ENCODE data around the gene C14orf132. TPM values are rescaled to one million over a fixed set of nuclear protein-coding genes. Genes with fewer than 3 reads are reported as not detected.

Gene C14orf132
- polyA plus RNA-seq, 3 donors = not detected

DNA sequence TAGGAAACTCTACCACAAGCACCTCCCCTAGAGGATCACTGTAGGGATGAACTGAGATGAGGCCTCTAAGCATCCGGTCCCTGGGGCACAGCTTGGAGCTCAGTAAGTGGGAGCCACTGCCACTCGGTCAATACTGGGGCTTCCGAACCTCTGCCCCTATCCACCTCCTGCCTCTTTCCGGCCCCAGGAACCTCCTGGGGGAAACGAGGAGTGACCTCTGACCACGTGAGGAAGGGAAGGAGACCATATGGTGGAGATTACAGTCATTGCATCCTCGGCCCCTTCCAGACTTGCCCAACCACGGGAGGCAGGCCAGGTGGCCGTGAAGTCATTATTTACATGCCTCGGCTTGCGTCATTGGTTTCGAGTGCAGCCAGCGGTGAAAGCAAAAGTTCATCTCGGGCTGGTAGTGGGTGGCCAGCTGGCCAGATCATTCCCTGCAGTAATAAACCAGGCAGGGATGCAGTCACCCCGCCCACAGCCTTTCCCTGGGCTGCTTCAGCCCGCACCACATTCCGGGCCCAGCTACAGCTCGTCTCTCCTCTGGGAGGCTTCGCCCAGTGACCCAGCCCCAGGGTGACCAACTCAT is 65.4 kb downstream of the C14orf132 start:
- H3K4me1 ChIP-seq (ENCODE audit: control insufficient read depth in 1 of 2, insufficient read depth in 2 of 2, low read length in 2 of 2) = no peaks in the 10 kb centered on the region
- no peak overlapping the region for H2AFZ ChIP-seq (ENCODE audit: insufficient read depth, low read depth, low read length, poor library complexity, severe bottlenecking)
- TF ChIP-seq CTCF (IDR thresholded peaks at IDR 0.05) = no peak
- no peak overlapping the region for H3K27ac ChIP-seq (ENCODE audit: low read depth in 1 of 2, low read length in 2 of 2)
- Mint-ChIP-seq H3K4me1 (no peaks in the 10 kb centered on the region), H3K27me3 (ENCODE audit: low read depth in 3 of 3) (peaks cover 0 to 5% (median 0%) of the 10 kb centered on the region in 3 donors), H3K36me3 (no peaks in the 10 kb centered on the region), H3K4me3 (no peak overlapping the region), H3K9me3 (peaks cover 0 to 2% (median 0%) of the 10 kb centered on the region in 7 donors), H3K27ac (no peak overlapping the region)
- intact Hi-C loops (cut with micrococcal nuclease) = loop anchor here in 1 of 2 donors (10.0 kb wide), 1 partner anchor 170 kb away; no protein-coding TSS in a partner anchor
- no peak for DNase-seq
- no peak overlapping the region for H3K4me3 ChIP-seq (replicated peaks in 1 of 3; ENCODE audit: low read depth in 2 of 3, low read length in 3 of 3)
- H3K36me3 ChIP-seq (replicated peaks in 1 of 2; ENCODE audit: control insufficient read depth in 1 of 2, insufficient read depth in 2 of 2, low read length in 2 of 2) = no peaks in the 10 kb centered on the region
- no peak overlapping the region for H3K9ac ChIP-seq (ENCODE audit: insufficient read depth, low read length, poor library complexity, severe bottlenecking)
- H3K9me3 ChIP-seq (replicated peaks in 1 of 2; ENCODE audit: control insufficient read depth in 1 of 2, insufficient read depth in 1 of 2, low read length in 2 of 2) = no peaks in the 10 kb centered on the region
- H3K4me2 ChIP-seq (replicated peaks; ENCODE audit: extremely low read depth, low read length, poor library complexity, severe bottlenecking) = no peak overlapping the region
- no peaks in the 10 kb centered on the region for H3K79me2 ChIP-seq (ENCODE audit: insufficient read depth, low read length)
- WGBS (ENCODE audit: insufficient coverage) = 72% methylated on average over 14 of the region's 19 CpGs
- H4K20me1 ChIP-seq (ENCODE audit: insufficient read depth, low read length) = no peaks in the 10 kb centered on the region
- no peaks in the 10 kb centered on the region for H3K27me3 ChIP-seq (ENCODE audit: control insufficient read depth in 2 of 2, insufficient read depth in 2 of 2, low read length in 2 of 2)

DNA sequence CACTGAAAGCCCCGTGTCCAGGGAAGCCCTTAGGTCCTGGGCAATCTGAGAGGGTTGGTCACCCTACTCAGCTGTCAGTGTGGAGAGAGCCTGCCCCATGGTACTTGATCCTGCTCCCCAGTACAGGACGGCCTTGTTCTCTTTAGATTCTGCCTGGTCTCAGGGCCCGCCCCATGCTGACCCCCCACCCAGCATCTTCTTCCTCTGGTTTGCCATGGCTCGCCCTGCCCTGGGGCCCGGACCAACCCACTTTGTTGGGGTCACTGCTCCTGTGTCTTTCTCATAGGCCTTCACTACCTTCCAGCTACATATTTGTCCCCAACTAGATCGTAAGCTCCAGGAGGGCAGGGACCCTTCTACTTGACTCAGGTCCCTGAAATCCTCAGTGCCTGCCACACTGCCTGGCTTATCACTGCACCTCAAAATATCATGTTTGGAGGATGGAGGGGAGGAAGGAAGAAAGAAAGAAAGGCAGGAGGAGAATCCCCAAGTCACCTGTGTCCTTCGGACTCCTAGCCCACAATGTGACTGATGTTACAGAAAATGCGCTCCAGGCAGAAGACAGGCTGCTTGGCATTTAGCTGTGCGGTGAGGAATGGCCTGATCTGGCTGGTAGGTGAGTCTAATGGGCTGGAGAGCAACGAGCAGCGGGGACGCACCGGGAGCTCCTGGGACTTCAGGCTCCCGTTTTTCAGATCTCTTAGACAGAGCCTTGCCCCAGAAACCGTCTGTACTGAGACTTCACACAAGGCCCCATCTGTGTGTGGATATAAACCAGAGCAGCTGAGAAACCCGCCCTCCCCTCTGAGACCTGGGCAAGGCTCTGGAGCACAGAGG is 66.1 kb downstream of the C14orf132 start:
- H3K36me3 ChIP-seq (replicated peaks in 1 of 2; ENCODE audit: control insufficient read depth in 1 of 2, insufficient read depth in 2 of 2, low read length in 2 of 2) = no peaks in the 10 kb centered on the region
- no peak overlapping the region for H3K9ac ChIP-seq (ENCODE audit: insufficient read depth, low read length, poor library complexity, severe bottlenecking)
- Mint-ChIP-seq H3K27ac (no peak overlapping the region), H3K9me3 (peaks cover 0 to 2% (median 0%) of the 10 kb centered on the region in 7 donors), H3K36me3 (no peaks in the 10 kb centered on the region), H3K27me3 (ENCODE audit: low read depth in 3 of 3) (peaks cover 0 to 5% (median 0%) of the 10 kb centered on the region in 3 donors), H3K4me3 (no peak overlapping the region), H3K4me1 (no peaks in the 10 kb centered on the region)
- H3K4me1 ChIP-seq (ENCODE audit: control insufficient read depth in 1 of 2, insufficient read depth in 2 of 2, low read length in 2 of 2) = no peaks in the 10 kb centered on the region
- DNase-seq = no peak
- H3K27ac ChIP-seq (ENCODE audit: low read depth in 1 of 2, low read length in 2 of 2) = no peak overlapping the region
- no peaks in the 10 kb centered on the region for H4K20me1 ChIP-seq (ENCODE audit: insufficient read depth, low read length)
- H3K4me3 ChIP-seq (replicated peaks in 1 of 3; ENCODE audit: low read depth in 2 of 3, low read length in 3 of 3) = no peak overlapping the region
- intact Hi-C loops (cut with micrococcal nuclease) = loop anchor here in 1 of 2 donors (10.0 kb wide), 1 partner anchor 169 kb away; no protein-coding TSS in a partner anchor
- H3K9me3 ChIP-seq (replicated peaks in 1 of 2; ENCODE audit: control insufficient read depth in 1 of 2, insufficient read depth in 1 of 2, low read length in 2 of 2) = no peaks in the 10 kb centered on the region
- H3K4me2 ChIP-seq (replicated peaks; ENCODE audit: extremely low read depth, low read length, poor library complexity, severe bottlenecking) = no peak overlapping the region
- H2AFZ ChIP-seq (ENCODE audit: insufficient read depth, low read depth, low read length, poor library complexity, severe bottlenecking) = no peak overlapping the region
- H3K27me3 ChIP-seq (ENCODE audit: control insufficient read depth in 2 of 2, insufficient read depth in 2 of 2, low read length in 2 of 2) = no peaks in the 10 kb centered on the region
- 94% methylated on average over 10 of the region's 16 CpGs for WGBS (ENCODE audit: insufficient coverage)
- TF ChIP-seq CTCF (IDR thresholded peaks at IDR 0.05) = no peak
- H3K79me2 ChIP-seq (ENCODE audit: insufficient read depth, low read length) = no peaks in the 10 kb centered on the region
